ENCODE results near the gene METRN. TPM values are rescaled to one million over a fixed set of nuclear protein-coding genes. Genes with fewer than 3 reads are reported as not detected.
"Not testable (repeated sequence)": the region's sequence is repeated elsewhere in the genome, so short reads cannot be mapped to it uniquely, and the experiment has no call there.

METRN gene
- total RNA-seq, 1 donor from 2014 or later, result 32.2 TPM

GRCh38 chr16:689175-689897, 25.6 kb upstream of the METRN start:
- Histone ChIP-seq H3K27me3 (peaks cover 9% of the 10 kb centered on the region), H3K4me1 (peaks cover 54% of the 10 kb centered on the region), H3K36me3 (peaks cover 0 to 12% of the 10 kb centered on the region in 2 donors), H3K4me3 (peak overlapping the region; percentile 63 to 94), H3K27ac (peak overlapping the region; percentile 69), H3K9me3 (no peaks in the 10 kb centered on the region)
- intact Hi-C loops (cut with DNase I), result no loop called here
- no peak for DNase-seq (ENCODE audit: extremely low spot score in 2 of 2)
- TF ChIP-seq CTCF (IDR thresholded peaks at IDR 0.05), result no peak
- TF ChIP-seq POLR2A (IDR thresholded peaks at IDR 0.05), result no peak
- TF ChIP-seq POLR2AphosphoS5 (IDR thresholded peaks at IDR 0.05; ENCODE audit: insufficient read depth in 1 of 2, low read depth in 1 of 2), result no peak

- H3K27me3 ChIP-seq; H3K4me3 ChIP-seq; H3K9me3 ChIP-seq; H3K27ac ChIP-seq; intact Hi-C loops (cut with DNase I); H3K36me3 ChIP-seq; DNase-seq (ENCODE audit: extremely low spot score in 2 of 2): not testable (repeated sequence)
- H3K4me1 ChIP-seq, result peaks cover 57% of the 10 kb centered on the region
Observed at GRCh38 chr16:691242-691641, 23.7 kb upstream of the METRN start.

GRCh38 chr16:692356-693108, 22.4 kb upstream of the METRN start:
- TF ChIP-seq CTCF (IDR thresholded peaks at IDR 0.05) (no peak), POLR2AphosphoS5 (IDR thresholded peaks at IDR 0.05; ENCODE audit: insufficient read depth in 1 of 2, low read depth in 1 of 2) (no peak), POLR2A (IDR thresholded peaks at IDR 0.05) (no peak)
- intact Hi-C loops (cut with DNase I), result no loop called here
- peaks cover 9% of the 10 kb centered on the region for H3K27me3 ChIP-seq
- no peaks in the 10 kb centered on the region for H3K36me3 ChIP-seq
- peaks cover 59% of the 10 kb centered on the region for H3K4me1 ChIP-seq
- DNase-seq (ENCODE audit: extremely low spot score in 2 of 2), result no peak
- no peaks in the 10 kb centered on the region for H3K9me3 ChIP-seq
- no peak overlapping the region for H3K27ac ChIP-seq
- H3K4me3 ChIP-seq, result no peak overlapping the region

- no peaks in the 10 kb centered on the region for H3K9me3 ChIP-seq
- no peak overlapping the region for H3K27ac ChIP-seq
- peaks cover 9% of the 10 kb centered on the region for H3K27me3 ChIP-seq
- no peaks in the 10 kb centered on the region for H3K36me3 ChIP-seq
- DNase-seq (ENCODE audit: extremely low spot score in 2 of 2), result no peak
- no peak overlapping the region for H3K4me3 ChIP-seq
- TF ChIP-seq POLR2AphosphoS5 (IDR thresholded peaks at IDR 0.05; ENCODE audit: insufficient read depth in 1 of 2, low read depth in 1 of 2) (no peak), CTCF (IDR thresholded peaks at IDR 0.05) (no peak), POLR2A (IDR thresholded peaks at IDR 0.05) (no peak)
- intact Hi-C loops (cut with DNase I), result no loop called here
- H3K4me1 ChIP-seq, result peaks cover 59% of the 10 kb centered on the region
Observed at GRCh38 chr16:693364-693763, 21.6 kb upstream of the METRN start.

- Histone ChIP-seq H3K4me3 (peak overlapping the region; percentile 7 to 38), H3K36me3 (no peaks in the 10 kb centered on the region), H3K4me1 (peaks cover 56% of the 10 kb centered on the region), H3K27me3 (peaks cover 9% of the 10 kb centered on the region), H3K9me3 (no peaks in the 10 kb centered on the region), H3K27ac (no peak overlapping the region)
- no peak for DNase-seq (ENCODE audit: extremely low spot score in 2 of 2)
- intact Hi-C loops (cut with DNase I), result no loop called here
- no peak for TF ChIP-seq CTCF (IDR thresholded peaks at IDR 0.05)
- no peak for TF ChIP-seq POLR2AphosphoS5 (IDR thresholded peaks at IDR 0.05; ENCODE audit: insufficient read depth in 1 of 2, low read depth in 1 of 2)
- TF ChIP-seq POLR2A (IDR thresholded peaks at IDR 0.05), result no peak
Observed at GRCh38 chr16:693766-694165, 21.2 kb upstream of the METRN start.

Measured in vagina (tissue), 2 donors.